Inflammatory macrophage treated with lipopolysaccharide for 1 hour (primary cell): Measurements from ENCODE around the gene SS18L1.

Source experiments
- DNase-seq, 2 donors: peaks; one replicate each; pipeline ENCODE4 v3.0.0-alpha.2; 2020 to 2022

SS18L1 gene

GRCh38 chr20:62230276-62230675 is 86.7 kb downstream of the SS18L1 start:
- DNase-seq: no peak

GRCh38 chr20:62230696-62231095 is 87.1 kb downstream of the SS18L1 start:
- DNase-seq: no peak

DNA sequence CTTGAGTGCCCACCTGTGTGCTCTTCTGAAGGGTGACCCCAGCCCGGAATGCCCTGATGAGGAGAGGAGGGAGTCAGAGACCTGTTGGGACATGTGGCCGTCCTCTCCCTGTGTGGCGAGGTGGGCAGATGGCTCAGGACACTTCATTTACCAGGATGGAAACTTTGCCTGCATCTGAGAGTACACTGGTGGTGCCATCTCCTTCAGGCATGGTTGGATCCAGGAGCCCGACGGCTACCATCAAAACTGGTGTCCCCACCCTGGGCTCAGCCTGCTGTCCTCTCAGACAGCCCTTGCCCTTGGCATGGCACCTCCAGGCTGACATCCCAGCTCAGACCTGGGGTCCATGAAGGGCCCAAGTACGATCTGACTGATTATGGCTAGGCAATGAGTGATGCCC is 87.7 kb downstream of the SS18L1 start:
- DNase-seq: no peak
